ENCODE data around the gene GRIP1.

GRCh38 chr12:66572845-66573244 is 106.0 kb downstream of the GRIP1 start:
- TF ChIP-seq CTCF (IDR thresholded peaks at IDR 0.05) (no peak), POLR2AphosphoS5 (IDR thresholded peaks at IDR 0.05) (no peak), POLR2A (IDR thresholded peaks at IDR 0.05) (no peak)

All from prostate gland (tissue), 2 donors.